ENCODE data around the gene TEX14.

- TF ChIP-seq CTCF (IDR thresholded peaks at IDR 0.05) (no peak), POLR2A (IDR thresholded peaks at IDR 0.05) (no peak)
These were observed 157.5 kb downstream of the TEX14 start for GRCh38 chr17:58534331-58534730.
